Naive B cell (primary cell): ENCODE results near the gene ADCY1. TPM values are rescaled to one million over a fixed set of nuclear protein-coding genes. Genes with fewer than 3 reads are reported as not detected.

Experiments used
- ATAC-seq, 2 donors: fragments of 150-1000 bp; cut with Tn5 transposase; 2 replicates each; pipeline ENCODE4 v1.10.0; 2021; ENCODE audit warnings: low read depth in 2 of 2, mild to moderate bottlenecking in 2 of 2, moderate library complexity in 2 of 2
- DNase-seq: peaks from one replicate; pipeline ENCODE4 v3.0.0; 2022
- H3K27ac Mint-ChIP-seq, 6 donors: one replicate each; pipeline ENCODE4 v1.8.0; 2020 to 2022; ENCODE audit warnings: mild to moderate bottlenecking in 6 of 6, mixed read lengths in 6 of 6, moderate library complexity in 5 of 6, inconsistent platforms in 2 of 6
- H3K27me3 Mint-ChIP-seq, 3 donors: one replicate each; pipeline ENCODE4 v1.8.0; 2021 to 2022; ENCODE audit warnings: mixed read lengths in 3 of 3, mild to moderate bottlenecking in 1 of 3
- H3K36me3 Mint-ChIP-seq, 2 donors: one replicate each; pipeline ENCODE4 v1.8.0; 2020 to 2022; ENCODE audit warnings: mixed read lengths in 2 of 2, inconsistent platforms in 1 of 2, mild to moderate bottlenecking in 1 of 2
- H3K4me1 Mint-ChIP-seq, 3 donors: one replicate each; pipeline ENCODE4 v1.8.0; 2020 to 2022; ENCODE audit warnings: mixed read lengths in 3 of 3, inconsistent platforms in 1 of 3, mild to moderate bottlenecking in 1 of 3, moderate library complexity in 1 of 3
- H3K4me3 Mint-ChIP-seq, 8 donors: one replicate each; pipeline ENCODE4 v1.8.0; 2020 to 2022; ENCODE audit warnings: mild to moderate bottlenecking in 8 of 8, mixed read lengths in 8 of 8, moderate library complexity in 8 of 8, inconsistent platforms in 2 of 8
- H3K9me3 Mint-ChIP-seq, 7 donors: one replicate each; pipeline ENCODE4 v1.8.0; 2020 to 2022; ENCODE audit warnings: mixed read lengths in 7 of 7, mild to moderate bottlenecking in 5 of 7, inconsistent platforms in 2 of 7, moderate library complexity in 1 of 7
- polyA plus RNA-seq, 6 donors: library from polyadenylated mRNA; unstranded; fragments of 300-500 nt; fragmentation: Illumina TruSeq; gene quantifications; one replicate each; pipeline ENCODE4 v1.2.3, GENCODE V29; 2021; ENCODE audit warnings: low read depth in 6 of 6

The ADCY1 gene
- polyA plus RNA-seq, 6 donors from 2014 or later = not detected

- no peaks in the 10 kb centered on the region for H3K36me3 Mint-ChIP-seq
Measured at GRCh38 chr7:45581271-45581780, 7.2 kb downstream of the ADCY1 start.

DNA sequence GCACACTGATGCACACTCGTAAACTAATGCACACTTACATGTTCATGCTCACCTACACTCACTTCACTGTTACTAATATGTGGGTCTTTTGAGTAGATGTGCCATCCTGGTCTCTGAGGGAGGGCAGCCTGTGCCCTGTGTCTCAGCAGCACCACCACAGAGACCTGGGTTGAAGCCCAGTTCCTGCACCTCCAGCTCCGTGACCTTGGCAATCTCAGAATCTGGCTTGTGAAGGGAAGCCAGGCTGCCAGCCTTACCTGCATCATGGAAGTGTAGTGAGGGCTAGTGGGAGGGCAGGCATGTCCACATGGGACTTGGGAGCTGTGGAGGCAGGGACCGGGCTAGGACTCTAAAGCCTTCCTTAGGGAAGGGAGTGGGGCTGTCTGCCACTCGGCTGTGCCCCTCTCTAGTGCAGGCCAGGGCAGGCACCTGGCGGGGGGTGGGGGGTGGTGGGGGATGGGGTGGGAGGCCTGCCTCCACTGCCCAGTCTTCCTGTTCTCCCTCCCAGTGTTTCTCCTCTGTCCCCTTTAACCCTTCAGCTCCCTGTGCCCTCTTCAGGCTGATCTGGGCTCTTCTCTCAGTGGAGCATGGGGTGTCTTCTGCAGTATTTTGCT, 8.1 kb downstream of the ADCY1 start:
- DNase-seq = no peak
- H3K9me3 Mint-ChIP-seq = no peaks in the 10 kb centered on the region
- no peaks in the 10 kb centered on the region for H3K4me1 Mint-ChIP-seq
- ATAC-seq = no peak
- H3K27ac Mint-ChIP-seq = no peak overlapping the region
- H3K27me3 Mint-ChIP-seq = peaks cover 2 to 12% (median 12%) of the 10 kb centered on the region in 3 donors
- H3K4me3 Mint-ChIP-seq = no peak overlapping the region
- H3K36me3 Mint-ChIP-seq = no peaks in the 10 kb centered on the region

More at GRCh38 chr7:45581271-45581780, 7.2 kb downstream of the ADCY1 start:
- Mint-ChIP-seq H3K27me3 (peaks cover 12 to 20% (median 12%) of the 10 kb centered on the region in 3 donors), H3K4me3 (no peak overlapping the region), H3K27ac (no peak overlapping the region), H3K9me3 (no peaks in the 10 kb centered on the region), H3K4me1 (no peaks in the 10 kb centered on the region)
- ATAC-seq (no peak), DNase-seq (no peak)

- Mint-ChIP-seq H3K27ac (peak overlapping the region in 1 of 6 donors; percentile 27), H3K36me3 (no peaks in the 10 kb centered on the region), H3K27me3 (peaks cover 0 to 10% (median 8%) of the 10 kb centered on the region in 3 donors), H3K9me3 (no peaks in the 10 kb centered on the region), H3K4me1 (no peaks in the 10 kb centered on the region), H3K4me3 (peak overlapping the region in 1 of 8 donors; percentile 11)
- ATAC-seq (no peak), DNase-seq (no peak)
Measured at GRCh38 chr7:45582868-45583277, 8.7 kb downstream of the ADCY1 start.

GRCh38 chr7:45583296-45583695, 9.1 kb downstream of the ADCY1 start:
- ATAC-seq = no peak
- Mint-ChIP-seq H3K4me1 (no peaks in the 10 kb centered on the region), H3K27ac (no peak overlapping the region), H3K4me3 (peak overlapping the region in 1 of 8 donors; percentile 11), H3K27me3 (peaks cover 0 to 8% (median 7%) of the 10 kb centered on the region in 3 donors), H3K9me3 (no peaks in the 10 kb centered on the region), H3K36me3 (no peaks in the 10 kb centered on the region)
- no peak for DNase-seq

DNA sequence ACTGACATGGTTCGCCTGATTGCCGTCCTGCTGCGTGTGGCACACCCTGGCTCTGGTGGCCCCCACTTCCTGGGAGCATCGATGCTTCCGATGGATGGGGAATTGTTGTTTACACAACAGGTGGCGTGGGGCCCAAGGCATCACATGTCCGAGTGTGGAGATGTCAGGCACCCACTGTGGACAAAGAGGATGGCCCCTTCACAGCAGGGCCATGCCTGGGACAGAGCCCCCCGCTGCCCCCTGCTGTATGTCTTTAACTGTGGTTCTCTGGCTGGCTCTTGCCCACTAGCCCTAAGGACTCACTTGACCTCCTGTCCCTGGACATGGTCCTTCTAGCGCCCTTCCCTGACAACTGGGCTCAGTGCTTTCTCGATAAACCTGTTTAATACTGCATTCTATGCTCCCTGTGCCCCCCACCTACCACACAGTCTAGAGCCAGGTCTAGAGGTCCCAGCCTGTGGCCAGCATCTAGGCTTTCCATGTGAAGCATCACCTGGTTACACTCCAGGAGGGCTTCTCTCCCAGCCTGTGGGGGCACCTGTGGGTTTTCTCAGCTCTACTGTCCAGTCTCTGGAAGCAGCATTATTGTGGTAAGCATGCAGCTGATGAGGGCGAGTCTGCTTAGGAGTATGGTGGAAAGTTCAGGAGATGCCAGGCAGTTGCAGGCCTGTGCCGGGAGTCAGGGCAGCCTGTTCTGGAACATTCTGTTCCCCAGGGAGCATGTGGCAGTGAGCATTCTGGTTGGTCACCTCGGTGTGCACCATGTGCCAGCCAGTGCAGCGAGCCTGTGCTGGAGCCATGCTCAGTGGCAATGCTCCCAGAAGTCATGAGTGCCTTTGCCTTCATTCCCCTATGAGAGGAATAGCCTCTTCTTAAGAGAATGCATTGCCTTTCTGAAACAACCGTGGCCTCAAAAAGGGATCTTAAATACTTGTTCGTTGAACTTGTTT, 10.4 kb downstream of the ADCY1 start:
- peaks cover 0 to 8% (median 4%) of the 10 kb centered on the region in 3 donors for H3K27me3 Mint-ChIP-seq
- no peaks in the 10 kb centered on the region for H3K36me3 Mint-ChIP-seq
- ATAC-seq = no peak
- H3K9me3 Mint-ChIP-seq = no peaks in the 10 kb centered on the region
- no peaks in the 10 kb centered on the region for H3K4me1 Mint-ChIP-seq
- peak overlapping the region in 1 of 8 donors; percentile 37 for H3K4me3 Mint-ChIP-seq
- DNase-seq = no peak
- H3K27ac Mint-ChIP-seq = peak overlapping the region in 1 of 6 donors; percentile 26

DNA sequence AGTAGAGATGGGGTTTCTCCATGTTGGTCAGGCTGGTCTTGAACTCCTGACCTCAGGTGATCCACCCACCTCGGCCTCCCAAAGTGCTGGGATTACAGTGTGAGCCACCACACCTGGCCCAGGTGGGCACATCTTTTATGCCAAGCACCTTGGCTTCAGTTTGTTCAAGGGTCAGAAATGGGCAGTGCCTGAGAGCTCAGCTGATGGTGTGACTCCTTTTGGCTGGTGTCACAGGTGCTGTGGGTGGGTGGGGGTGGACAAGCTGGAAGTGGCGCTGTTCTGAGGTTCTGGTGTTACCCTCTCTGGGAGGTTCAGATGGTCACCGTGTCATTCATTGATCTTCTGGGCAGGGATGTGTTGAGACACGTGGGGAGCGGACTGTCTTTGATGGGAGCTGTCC, 11.5 kb downstream of the ADCY1 start:
- no peaks in the 10 kb centered on the region for H3K9me3 Mint-ChIP-seq
- H3K36me3 Mint-ChIP-seq = no peaks in the 10 kb centered on the region
- H3K4me1 Mint-ChIP-seq = no peaks in the 10 kb centered on the region
- H3K4me3 Mint-ChIP-seq = no peak overlapping the region
- peaks cover 0 to 4% (median 4%) of the 10 kb centered on the region in 3 donors for H3K27me3 Mint-ChIP-seq
- DNase-seq = no peak
- ATAC-seq = no peak
- H3K27ac Mint-ChIP-seq = no peak overlapping the region

DNA sequence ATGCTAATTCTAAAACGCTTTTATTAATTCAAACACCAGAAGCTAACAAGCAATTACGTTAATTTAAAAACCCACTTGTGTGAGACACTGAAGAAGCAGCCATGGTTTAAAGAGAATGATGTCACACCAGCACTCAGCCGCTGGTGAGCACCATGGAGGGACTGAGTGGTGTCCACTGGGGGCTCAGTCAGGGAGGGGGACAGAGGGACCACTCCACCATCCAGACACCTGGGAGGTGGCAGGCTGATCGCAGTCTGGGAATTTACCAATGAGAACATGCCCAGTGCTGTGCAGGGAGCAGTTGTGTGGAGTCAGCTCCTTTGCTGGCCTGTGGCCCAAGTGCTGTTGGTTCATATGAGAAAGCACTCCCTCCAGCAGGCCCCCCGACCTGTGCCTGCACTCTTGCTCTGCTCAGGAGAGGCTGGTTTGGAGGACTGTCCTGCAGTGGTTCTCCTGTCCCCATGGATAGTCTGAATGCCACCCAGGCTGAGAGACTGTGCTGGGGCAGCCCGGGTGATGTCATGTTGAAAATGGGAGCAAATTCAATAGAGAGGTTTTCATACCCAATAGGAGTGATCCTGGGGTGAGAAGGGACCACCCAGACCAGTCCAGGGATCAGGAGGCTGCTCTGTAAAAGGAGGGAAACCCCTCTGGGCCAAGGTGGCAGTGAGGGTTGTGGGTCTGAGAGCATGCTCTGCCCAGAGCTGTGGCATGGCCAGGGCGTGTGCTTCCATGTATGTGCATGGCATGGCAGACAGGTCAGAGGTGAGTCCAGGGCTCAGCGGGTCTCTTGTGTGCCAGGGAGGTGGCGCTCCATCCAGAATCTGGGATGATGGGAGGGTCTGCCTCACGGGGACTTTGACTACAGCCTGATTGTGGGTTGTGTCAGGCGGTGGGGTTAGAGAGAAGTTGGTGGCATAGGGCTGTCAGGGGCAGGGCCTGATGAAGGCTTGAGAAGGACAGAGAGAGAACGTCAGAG, 12.7 kb downstream of the ADCY1 start:
- no peak for DNase-seq
- H3K27me3 Mint-ChIP-seq = peaks cover 0 to 9% (median 4%) of the 10 kb centered on the region in 3 donors
- H3K4me3 Mint-ChIP-seq = no peak overlapping the region
- ATAC-seq = no peak
- no peaks in the 10 kb centered on the region for H3K36me3 Mint-ChIP-seq
- no peaks in the 10 kb centered on the region for H3K4me1 Mint-ChIP-seq
- no peaks in the 10 kb centered on the region for H3K9me3 Mint-ChIP-seq
- no peak overlapping the region for H3K27ac Mint-ChIP-seq

DNA sequence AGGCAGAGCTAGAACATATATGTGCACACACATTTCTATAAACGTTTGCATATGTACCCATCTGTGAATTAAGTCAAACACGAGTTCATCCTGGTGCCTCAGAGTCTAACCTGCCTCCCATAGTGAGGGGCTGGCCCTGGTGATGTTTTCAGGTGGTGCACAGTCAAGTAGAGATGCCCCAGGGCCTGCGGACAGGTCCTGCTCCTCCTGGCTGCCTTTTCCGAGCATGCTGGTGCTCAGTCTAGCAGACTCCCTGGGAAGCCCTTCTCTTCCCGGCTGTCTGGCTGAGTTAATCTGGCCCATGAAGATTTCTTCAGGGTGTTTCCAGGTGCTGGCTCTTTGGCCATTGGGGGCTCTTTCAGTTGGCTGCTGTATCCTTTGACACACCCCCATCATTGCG, 14.3 kb downstream of the ADCY1 start:
- H3K4me3 Mint-ChIP-seq = no peak overlapping the region

DNA sequence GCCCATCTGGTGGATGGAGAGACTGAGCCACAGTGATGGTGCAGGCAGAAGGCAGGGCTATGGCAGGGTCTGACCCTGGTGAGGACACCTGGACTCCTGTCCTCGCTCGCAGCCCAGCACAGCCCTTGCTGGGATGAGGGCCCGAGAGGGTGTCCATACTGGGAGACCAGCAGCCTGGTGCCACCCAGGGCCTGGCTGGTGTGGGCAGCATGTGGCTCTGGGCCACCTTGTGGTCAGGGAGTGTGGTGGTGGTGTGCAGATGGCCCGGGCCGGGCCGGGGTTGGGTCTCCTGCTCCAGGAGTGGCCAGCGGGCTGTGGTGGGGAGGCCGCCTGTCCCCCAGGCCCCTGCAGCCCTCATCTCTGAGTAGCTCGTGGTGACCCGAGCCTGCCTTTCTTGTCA, 14.9 kb downstream of the ADCY1 start:
- ATAC-seq (no peak), DNase-seq (no peak)
- no peaks in the 10 kb centered on the region for H3K36me3 Mint-ChIP-seq
- H3K4me1 Mint-ChIP-seq = no peaks in the 10 kb centered on the region
- H3K27me3 Mint-ChIP-seq = peaks cover 0 to 9% (median 4%) of the 10 kb centered on the region in 3 donors
- no peaks in the 10 kb centered on the region for H3K9me3 Mint-ChIP-seq
- no peak overlapping the region for H3K4me3 Mint-ChIP-seq
- H3K27ac Mint-ChIP-seq = no peak overlapping the region

More for the DNA sequence above, 14.3 kb downstream of the ADCY1 start:
- no peaks in the 10 kb centered on the region for H3K9me3 Mint-ChIP-seq
- no peak overlapping the region for H3K27ac Mint-ChIP-seq
- H3K36me3 Mint-ChIP-seq = no peaks in the 10 kb centered on the region
- H3K27me3 Mint-ChIP-seq = peaks cover 0 to 9% (median 4%) of the 10 kb centered on the region in 3 donors
- ATAC-seq (no peak), DNase-seq (no peak)
- H3K4me1 Mint-ChIP-seq = no peaks in the 10 kb centered on the region

DNA sequence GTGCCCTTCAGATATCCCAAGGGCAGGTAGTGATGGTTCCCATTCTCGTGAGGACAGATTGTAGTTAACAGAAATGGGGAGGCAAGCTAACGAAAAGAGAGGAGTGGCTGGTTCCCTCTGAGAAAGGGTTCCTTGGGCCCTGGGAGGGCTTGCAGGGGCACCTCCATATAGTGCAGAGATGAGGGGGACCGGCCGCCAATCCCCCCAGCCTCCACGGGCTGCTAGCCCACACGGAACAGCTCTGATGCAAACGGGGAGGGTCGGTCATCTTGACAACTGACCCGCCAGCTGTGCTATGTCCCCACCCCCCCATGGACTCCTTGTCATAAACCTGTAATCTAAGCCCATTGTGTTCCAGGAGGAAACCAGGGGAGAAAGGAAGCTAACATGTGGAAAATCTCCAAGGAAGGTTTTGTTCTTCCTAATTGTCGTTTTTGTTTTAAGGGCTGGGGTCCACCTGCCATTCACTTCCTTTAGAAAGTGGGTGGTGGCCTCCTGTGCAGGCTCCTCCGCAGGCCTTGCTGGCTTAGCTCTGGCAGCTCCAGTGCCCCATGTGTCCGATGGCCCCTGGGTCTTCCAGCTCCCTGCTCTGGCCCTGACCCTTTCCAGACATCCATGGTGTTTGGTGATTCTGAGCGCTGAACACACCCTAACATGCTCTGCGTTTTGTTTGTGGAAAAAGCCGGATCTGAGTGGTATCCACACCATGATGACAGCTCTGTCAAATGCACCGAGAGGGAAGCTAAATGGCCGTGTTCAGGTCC, 15.9 kb downstream of the ADCY1 start:
- H3K27me3 Mint-ChIP-seq = peaks cover under 1 to 9% (median 4%) of the 10 kb centered on the region in 3 donors
- no peak for DNase-seq
- H3K9me3 Mint-ChIP-seq = no peaks in the 10 kb centered on the region
- no peaks in the 10 kb centered on the region for H3K36me3 Mint-ChIP-seq
- no peak for ATAC-seq
- no peaks in the 10 kb centered on the region for H3K4me1 Mint-ChIP-seq
- peak overlapping the region in 1 of 6 donors; percentile 76 for H3K27ac Mint-ChIP-seq
- H3K4me3 Mint-ChIP-seq = no peak overlapping the region

- Mint-ChIP-seq H3K27ac (no peak overlapping the region), H3K36me3 (no peaks in the 10 kb centered on the region), H3K27me3 (peaks cover 4 to 14% (median 6%) of the 10 kb centered on the region in 3 donors), H3K4me3 (no peak overlapping the region), H3K9me3 (no peaks in the 10 kb centered on the region), H3K4me1 (no peaks in the 10 kb centered on the region)
- DNase-seq (no peak), ATAC-seq (no peak)
Measured at GRCh38 chr7:45590679-45591057, 16.5 kb downstream of the ADCY1 start.

- Mint-ChIP-seq H3K9me3 (no peaks in the 10 kb centered on the region), H3K4me3 (no peak overlapping the region), H3K27me3 (peaks cover 4 to 18% (median 7%) of the 10 kb centered on the region in 3 donors), H3K4me1 (no peaks in the 10 kb centered on the region), H3K27ac (no peak overlapping the region), H3K36me3 (no peaks in the 10 kb centered on the region)
- ATAC-seq (no peak), DNase-seq (no peak)
Measured at GRCh38 chr7:45591101-45591906, 17.1 kb downstream of the ADCY1 start.
